Stimulated activated CD8-positive, alpha-beta memory T cell treated with anti-CD3 and anti-CD28 coated beads, Interleukin-4, amount 100 ng/mL, for 48 hours (primary cell): ENCODE data around the gene KLHL29.

Experiments
- DNase-seq: peaks from one replicate; pipeline ENCODE4 v3.0.0-alpha.2; 2020

Gene KLHL29

DNA sequence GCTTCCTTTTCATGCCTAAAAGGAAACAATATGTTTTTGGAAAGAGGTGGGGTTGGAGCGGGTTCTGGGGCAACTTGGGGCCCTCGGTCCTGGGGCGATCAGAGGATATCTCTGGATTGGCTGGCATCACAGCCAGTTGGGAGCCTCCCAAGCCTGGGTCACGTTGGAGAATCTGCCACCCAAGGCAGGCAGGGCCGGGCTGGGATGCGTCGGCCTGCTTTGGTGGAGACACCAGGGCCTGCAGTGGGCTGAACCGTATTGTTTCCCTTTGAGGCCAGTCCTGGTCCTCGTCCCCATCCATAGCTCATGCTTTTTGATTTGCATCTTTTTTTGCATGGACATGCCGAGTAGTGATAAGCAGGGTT, 306.1 kb downstream of the KLHL29 start:
- DNase-seq: no peak

DNA sequence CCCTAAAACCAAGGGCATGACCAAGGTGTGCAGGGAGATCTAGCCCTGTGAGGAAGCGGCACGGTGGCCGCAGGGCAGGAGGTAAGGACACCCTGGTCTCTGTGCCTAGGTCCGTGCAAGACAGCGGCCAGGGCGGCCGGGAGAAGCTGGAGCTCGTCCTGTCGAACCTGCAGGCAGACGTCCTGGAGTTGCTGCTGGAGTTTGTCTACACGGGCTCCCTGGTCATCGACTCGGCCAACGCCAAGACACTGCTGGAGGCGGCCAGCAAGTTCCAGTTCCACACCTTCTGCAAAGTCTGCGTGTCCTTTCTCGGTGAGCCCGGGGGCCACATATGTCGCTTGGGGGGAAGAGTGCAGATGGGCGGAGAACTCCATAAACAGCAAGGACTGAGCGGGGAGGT, 306.6 kb downstream of the KLHL29 start:
- DNase-seq: no peak

DNA sequence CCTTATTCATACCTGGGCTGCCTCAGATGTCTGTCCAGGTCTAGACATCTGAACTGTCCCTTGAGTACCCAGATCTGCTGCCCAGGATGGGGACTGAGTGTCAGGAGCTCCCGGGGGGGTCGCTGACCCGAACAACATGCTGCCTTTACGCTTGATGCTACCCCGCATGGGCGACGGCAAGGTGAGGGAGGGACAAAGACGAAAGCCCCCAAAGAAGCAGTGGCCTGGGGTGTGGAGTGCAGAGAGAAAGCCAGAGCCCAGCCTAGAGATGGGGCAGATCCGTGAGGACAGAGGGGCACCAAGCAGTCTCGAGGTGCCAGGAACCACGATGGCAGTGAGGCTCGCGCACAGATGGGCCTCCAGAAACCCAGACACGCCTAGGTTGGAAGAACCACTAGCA, 307.3 kb downstream of the KLHL29 start:
- DNase-seq: no peak

DNA sequence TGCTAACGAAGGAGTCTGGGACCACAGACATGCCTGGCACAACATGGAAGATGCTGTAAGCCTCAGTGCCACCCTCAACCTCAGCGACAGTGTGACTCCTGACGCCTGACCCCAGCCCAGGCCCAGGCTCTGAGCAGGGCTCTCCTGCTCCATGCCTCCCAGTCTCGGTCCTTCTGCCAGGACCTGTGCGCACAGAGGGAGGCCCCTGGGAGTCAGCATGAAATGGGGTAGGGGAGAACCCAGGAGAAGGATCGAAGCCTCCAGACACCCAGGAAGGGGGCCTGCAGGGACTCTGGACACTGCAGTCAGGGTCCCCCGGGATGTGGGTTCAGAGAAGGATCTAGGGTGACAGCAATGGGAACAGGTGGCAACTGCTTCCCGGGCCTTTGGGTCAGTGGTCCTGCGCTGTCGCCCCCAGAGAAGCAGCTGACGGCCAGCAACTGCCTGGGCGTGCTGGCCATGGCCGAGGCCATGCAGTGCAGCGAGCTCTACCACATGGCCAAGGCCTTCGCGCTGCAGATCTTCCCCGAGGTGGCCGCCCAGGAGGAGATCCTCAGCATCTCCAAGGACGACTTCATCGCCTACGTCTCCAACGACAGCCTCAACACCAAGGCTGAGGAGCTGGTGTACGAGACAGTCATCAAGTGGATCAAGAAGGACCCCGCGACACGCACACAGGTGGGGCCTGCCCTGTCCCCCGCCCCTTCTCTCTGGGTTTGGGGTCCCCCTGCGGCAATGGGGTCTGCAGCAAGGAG, 308.0 kb downstream of the KLHL29 start:
- no peak for DNase-seq

DNA sequence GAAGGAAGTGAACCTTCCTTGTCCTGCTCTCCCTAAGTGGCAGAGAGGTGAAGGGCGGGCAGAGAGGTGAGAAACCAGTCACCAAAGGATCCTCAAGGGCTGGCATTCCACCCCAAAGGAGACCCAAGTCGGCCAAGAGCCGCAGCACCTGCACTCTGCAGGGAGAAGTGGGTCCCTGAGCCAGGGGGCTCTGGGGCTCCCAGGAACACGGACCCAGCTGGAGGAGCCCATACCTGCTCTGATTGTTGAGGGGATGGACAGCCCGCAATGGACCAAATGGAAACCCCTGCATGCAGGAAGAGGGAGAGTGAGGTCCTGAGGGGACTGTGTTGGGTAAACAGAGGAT, 308.6 kb downstream of the KLHL29 start:
- no peak for DNase-seq

DNA sequence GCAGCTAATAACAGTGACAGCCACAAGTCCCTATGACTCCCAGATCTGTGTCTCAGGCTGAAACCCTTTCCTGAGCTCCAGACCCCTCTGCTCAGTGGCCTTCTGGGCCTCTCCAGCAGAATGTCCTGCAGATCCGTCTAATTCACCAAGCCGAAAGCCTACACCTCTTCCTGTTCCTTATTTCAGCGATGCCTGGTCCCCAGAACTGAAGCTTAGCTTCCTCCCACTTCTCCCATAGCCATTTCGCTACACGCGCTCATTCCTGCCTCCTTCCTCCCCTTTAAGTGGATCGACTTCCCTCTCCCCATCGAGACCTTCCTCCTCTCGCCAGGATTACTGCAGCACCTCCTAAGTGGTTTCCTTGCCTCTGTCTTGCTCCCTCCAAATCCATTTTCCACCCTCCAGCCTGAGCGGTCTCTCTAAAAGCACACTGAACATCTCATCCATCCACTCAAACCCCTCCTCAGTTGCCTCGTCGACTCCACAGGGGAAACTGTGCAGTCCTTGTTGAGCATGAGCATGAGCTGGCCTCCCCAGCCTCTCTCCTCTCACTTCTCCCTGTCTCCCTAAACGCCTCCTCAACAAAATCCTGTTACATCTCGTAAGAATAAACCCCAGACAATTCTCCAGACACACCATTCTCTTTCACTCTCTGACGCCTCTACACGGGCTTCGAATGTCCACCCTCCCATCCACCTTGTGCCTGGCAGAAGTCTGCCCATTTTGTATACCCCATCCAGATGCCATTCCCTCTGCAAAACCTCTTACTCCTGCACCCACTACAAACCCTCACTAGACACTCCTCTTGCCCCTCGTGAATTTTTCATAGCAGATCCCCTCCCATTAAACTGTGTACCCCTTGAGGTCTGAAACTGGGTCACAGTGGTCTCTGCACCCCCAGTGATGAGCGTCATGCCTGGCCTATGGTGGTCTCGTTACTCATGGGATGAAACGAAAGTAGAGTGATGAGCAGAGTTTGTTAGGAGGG, 309.4 kb downstream of the KLHL29 start:
- no peak for DNase-seq

DNA sequence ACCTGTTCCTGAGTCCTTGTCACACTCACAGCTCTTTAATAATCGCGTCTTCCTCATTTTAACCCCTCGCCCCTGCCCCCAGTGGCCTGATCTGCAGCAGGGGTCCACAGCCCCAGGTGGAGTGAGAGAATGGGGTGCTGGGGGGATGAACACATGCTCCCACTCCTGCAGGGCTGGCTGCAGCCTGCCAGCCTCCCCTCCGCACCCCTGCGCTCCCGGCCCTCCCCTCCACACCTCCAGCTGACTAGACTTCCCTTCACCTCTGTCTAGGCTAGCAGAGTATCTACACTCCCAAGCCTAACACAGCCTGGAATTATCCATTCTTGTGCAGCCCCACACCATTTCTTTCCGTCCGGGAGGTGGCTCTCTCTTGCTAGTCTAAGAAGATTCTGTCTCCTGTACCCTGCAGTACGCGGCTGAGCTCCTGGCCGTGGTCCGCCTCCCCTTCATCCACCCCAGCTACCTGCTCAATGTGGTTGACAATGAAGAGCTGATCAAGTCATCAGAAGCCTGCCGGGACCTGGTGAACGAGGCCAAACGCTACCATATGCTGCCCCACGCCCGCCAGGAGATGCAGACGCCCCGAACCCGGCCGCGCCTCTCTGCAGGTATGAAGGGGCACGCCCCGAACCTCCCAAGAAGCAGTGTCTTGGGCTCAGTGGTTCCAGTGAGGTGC, 310.4 kb downstream of the KLHL29 start:
- no peak for DNase-seq

DNA sequence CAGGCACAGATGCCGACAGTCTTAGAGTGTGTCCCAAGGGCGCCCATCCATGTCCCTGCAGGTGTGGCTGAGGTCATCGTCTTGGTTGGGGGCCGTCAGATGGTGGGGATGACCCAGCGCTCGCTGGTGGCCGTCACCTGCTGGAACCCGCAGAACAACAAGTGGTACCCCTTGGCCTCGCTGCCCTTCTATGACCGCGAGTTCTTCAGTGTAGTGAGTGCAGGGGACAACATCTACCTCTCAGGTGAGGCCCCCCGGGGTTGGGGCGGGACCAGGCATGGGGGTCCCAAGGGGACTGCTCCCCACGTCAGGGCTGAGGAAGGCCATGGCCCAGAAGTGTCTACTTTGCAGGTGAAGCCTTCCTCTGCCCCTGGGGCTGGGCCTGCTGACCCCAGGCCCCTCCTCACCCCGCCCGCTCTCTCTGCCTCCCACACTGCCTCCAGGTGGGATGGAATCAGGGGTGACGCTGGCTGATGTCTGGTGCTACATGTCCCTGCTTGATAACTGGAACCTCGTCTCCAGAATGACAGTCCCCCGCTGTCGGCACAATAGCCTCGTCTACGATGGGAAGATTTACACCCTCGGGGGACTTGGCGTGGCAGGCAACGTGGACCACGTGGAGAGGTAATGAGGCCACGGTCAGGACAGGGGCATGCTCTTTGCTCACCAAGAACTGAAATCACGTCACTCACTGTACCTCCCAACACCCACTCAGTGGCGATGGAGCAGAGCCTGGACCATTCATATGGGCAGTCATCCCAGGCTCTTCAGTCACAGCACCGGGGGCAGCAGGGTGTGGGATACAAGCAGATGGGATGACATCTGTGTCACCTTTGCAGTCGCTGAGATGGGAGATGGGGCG, 311.1 kb downstream of the KLHL29 start:
- no peak for DNase-seq

DNA sequence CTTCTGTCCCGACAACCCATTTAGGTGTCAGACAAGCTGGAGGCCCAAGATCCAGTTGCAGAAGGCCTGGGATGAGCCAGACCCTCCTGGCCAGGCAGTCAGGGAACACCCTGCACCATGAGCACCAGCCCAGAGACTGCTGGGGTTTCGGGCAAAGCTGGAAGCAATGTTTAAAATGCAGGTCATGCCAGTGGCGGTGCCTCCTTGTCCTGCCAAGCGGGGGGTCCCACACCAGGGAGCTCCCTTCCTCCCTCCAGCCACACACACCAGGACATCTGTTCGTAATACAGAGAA, 311.7 kb downstream of the KLHL29 start:
- DNase-seq: no peak

DNA sequence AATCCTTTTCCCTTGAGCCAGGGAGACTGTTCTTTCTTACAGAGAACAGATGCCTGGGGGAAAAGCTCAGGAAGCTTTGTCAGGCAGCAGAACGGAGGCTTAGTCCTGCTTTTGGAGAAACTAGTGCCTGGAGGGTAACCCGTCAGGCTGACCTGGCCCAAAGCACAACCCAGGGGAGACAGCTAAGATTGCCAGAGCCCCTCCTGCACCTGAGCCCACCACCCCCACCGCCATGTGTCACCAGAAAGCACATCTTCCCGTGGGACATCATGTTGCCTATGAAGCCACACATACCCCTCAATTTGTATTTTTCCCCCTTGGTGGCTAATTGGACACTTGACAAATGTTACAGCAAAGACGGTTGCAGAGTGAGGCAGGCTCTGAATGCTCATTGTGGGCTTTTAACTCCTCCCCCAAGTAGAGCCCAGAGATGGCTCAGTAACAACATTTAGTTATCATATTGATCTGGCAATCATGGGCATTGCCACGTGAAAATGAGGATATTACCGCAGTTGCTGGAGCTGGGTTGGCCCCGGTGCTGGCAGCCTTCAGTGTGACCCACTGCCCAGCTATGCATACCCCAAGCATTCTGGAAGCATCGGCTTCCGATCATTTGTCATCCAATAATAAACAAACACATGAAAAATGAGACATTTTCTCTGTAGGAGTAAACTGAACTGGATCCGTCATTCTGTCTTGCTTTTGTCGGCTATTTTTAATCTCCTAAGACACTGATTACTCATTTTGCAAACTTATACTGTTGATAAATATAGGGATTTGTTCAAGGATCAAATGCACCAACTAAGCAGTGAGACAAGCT, 312.5 kb downstream of the KLHL29 start:
- no peak for DNase-seq

DNA sequence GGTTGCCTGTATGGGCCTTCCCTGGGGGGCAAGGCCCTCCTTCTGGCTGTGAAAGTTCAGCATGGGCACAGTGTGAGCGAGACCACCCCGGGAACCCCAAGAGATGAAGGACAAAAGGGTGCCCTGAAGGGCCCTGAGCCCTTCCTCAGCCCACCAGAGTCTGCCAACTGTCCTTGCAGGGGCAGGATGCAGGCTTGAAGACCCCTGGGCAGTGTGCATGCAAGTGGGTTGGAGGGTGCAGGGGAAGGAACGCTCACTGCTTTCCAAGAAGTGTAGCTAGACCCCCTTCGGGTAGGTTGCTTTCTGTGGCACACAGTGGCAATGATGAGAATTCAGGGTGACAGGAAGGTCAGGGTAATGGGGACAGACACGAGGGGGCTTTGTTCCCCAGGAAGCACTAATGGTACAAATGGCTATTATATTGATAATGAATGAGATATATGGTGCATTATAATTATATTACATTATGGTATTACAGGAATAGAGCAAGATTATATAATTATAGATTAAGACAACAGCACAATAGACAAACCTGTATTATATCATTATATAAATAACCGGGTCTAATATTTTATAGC, 313.2 kb downstream of the KLHL29 start:
- DNase-seq: no peak

DNA sequence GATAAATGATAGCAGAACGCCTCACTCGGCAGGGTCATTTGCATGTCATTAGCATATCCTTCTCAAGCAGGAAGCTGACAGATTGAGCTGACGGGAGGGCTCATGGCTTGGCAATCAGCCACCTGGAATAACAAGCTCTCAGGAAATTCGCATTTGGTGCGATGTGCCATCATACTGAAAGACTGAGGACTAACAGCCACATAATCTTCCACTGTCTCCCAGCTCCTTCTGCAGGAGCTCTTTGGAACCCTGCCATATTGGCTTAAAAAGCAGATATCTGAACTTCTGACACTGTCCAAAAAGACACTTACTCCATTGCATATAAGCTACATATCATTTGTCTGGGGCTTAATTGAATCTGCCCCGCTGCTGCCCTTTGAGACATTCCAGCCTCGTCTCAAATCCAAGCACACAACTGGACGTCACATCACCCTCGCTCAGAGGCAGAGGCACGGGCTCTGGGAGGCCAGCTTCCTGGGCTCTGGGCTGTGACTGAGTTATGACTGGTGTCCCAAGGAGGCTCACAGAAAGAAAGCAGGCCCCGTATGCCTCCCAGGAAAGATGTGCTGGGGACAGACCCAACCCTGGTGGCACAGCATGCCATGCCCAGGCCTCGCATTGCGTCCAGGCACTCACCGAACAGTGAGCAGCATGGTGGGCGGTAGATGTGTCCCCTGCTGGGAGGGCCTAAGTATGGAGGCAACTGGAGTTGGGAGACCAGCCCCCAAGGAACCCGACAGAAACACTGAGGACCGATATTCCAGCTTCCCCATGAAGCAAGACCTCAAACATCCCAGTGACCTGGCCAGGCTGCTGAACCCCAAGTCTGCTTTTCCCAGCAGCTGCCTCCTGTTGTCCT, 314.0 kb downstream of the KLHL29 start:
- DNase-seq: no peak

DNA sequence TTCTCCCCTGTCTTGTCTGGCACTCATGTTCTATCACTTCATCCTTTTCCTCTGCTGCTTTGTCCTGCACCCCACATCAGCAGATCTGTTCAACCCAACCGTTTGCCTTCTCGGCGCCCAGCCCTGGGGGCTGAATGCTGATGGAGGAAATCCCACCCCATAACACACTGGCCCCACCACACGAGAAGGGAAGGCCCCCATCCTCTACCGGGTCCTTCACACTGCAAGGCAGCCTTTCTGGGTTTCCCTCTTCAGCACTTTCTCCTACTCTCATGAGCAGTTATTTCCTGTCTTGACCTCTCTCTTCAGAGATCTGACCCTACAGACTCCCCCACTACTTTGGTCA, 314.6 kb downstream of the KLHL29 start:
- no peak for DNase-seq

DNA sequence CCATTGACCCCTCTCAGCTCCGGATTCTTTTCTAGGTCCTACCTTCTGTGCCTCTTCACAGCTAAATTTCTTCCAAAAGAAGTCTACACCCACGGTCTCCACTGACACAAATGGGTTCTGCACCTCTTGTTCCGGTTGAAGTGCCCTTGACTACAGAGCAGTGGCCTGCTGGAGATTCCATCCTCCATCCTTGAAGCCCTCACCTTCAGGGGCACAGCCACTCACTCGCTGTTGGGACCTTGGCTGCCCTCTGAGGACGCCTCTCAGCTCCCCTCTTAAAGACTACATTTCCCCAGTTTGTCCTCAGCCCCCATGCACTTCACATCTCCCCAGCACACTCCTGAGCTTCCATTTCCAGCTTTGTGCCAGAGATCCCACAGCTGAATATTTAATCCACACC, 315.6 kb downstream of the KLHL29 start:
- DNase-seq: no peak

DNA sequence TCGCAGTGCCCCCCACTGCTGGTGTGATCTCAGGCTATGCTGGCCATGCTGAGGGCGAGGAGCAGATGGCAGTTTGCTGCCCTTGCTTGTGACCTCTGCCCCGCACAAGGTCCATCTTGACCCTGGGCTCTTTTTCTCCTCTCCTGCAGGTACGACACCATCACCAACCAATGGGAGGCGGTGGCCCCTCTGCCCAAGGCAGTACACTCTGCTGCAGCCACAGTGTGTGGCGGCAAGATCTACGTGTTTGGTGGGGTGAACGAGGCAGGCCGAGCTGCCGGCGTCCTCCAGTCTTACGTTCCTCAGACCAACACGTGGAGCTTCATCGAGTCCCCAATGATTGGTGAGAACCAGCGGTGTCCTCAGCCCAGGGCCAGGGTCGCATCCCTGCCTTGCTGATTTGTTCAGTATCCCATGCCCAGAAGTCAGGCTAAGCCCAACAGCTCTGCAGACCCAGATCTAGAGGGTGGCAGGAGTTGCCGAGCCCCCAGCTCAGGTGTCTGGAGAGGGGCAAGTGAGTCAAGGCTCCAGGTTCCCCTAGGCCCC, 318.1 kb downstream of the KLHL29 start:
- DNase-seq: no peak

DNA sequence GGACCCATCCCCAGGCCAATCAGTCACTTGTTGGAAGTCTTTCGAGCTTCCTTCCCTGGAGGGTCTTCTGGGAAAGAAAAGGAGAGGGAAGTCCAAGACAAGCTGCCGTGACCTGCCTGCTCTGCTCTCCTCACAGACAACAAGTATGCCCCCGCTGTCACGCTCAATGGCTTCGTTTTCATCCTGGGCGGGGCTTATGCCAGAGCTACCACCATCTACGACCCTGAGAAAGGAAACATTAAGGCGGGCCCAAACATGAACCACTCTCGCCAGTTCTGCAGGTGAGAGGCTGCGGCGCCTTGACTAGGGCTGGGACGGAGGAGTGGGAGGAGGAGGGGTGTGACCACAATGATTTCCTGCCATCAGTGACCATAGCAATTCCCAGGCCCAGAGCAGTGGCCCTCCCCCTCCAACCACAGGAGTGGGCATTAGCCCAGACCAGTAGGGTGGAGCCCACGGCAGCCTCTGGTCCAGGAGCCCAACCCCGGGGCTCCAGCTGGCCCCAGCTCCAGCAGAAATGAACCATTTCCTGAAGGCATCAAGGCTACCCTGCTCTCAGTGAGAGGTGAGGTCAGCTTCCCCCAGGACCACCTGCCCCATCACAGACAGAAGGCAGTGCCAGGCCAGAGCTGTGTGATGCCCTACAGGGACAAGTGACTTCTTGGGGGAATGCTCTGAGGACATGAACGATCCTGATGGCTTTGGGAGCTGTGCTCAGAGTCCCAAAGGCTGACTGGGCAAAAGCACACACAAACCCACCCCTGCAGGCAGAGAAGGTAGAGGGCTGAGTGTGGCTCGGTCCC, 318.8 kb downstream of the KLHL29 start:
- DNase-seq: no peak

DNA sequence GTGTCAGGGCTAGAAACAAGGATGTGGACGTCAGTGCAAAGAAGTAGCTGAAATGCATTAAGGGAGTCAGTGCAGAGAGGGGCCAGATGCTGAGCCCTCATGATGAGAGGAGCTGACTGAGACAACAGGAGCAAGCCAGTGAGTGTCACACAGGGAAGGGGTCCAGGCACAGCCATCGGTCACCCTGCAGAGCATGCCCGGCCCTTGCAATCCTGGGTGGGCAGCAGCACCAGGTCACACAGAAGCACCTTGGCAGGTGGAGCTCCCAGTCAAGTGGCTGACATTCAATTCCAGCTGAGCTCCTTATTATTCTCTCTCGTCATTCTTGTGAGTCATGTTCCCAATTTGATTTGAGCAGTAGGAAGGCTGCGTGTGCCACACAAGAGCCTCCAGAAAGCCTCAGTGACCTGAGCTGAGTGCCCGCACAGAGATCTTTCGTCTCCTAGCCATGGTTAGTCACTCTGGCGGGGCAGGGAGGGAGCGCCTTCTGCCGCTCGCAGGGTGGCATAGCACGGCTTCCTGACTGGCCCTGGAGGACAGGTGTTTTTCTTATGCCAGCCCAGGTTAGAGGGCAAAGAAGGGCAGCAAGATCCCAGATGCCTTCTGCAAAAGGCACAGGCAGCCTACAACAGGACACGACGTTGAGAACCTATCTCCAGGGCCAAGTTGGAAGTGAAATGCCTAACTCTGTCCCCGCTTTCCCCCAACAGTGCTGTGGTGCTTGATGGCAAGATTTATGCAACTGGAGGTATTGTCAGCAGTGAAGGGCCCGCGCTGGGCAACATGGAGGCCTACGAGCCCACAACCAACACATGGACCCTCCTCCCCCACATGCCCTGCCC, 321.0 kb downstream of the KLHL29 start:
- DNase-seq: no peak

DNA sequence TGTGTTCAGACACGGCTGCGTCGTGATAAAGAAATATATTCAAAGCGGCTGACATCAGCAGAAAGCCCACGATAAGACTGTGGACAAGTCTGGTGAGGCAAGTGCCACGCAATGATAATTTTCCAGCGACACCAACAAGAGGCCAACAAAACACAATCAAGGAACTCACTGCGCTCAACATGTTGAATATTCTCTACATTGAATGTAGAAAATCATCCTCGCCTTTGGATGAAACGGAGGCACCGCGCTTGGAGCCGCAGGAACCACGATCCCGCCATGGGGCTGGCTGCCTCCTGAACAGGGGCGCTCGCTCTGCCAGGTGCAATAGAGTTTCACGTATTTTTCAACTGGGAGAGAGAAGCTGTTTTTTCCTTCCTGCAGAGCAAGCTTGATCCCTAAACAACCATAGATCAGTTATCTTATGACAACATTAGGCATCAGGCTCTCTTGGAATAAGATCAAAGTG, 321.7 kb downstream of the KLHL29 start:
- DNase-seq: no peak

DNA sequence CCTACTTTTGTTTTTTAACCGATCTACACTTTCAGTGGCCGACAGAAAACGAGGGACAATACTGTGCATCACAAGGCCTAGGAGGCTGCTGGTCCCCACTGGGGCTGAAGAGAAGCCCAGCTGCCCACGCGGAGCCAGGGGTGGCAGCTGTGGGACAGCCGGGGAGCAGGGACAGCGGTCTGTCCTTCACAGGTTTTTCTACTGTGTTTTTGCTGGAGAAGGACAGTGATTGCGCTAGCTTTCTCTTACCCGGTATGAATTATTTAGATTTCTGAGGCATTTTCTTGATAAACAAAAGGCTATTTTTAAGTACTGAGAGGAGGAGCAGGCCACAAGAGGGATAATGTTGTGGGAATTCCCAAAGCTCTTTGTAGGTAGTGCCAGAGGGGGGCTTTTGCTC, 322.1 kb downstream of the KLHL29 start:
- DNase-seq: no peak
